Suprapubic skin (tissue), 3 donors: ENCODE data around the gene CEP63.

Experiments
- CTCF ChIP-seq, 2 donors: fragments of 200-600 bp in 1 of 2; fragments of 450-650 bp in 1 of 2; sonication (generic) in 1 of 2; IDR thresholded peaks; one replicate each; pipeline ENCODE4 v1.5.1; 2016 to 2019; ENCODE audit warnings: antibody characterized with exemption in 2 of 2, mild to moderate bottlenecking in 1 of 2, moderate library complexity in 1 of 2
- POLR2AphosphoS5 ChIP-seq, 3 donors: sonication (generic); formaldehyde crosslinking; IDR thresholded peaks; one replicate each; pipeline ENCODE4 v1.6.1; 2017; ENCODE audit warnings: antibody characterized with exemption in 3 of 3

- no peak for TF ChIP-seq POLR2AphosphoS5 (IDR thresholded peaks at IDR 0.05)
- TF ChIP-seq CTCF (IDR thresholded peaks at IDR 0.05), result no peak
Measured at GRCh38 chr3:134447351-134447750, 38.5 kb upstream of the CEP63 start.
